ENCODE measurements around the gene AKR1C4.

AKR1C4 gene

GRCh38 chr10:5266804-5267203 lies 70.2 kb downstream of the AKR1C4 start:
- DNase-seq (ENCODE audit: low read depth in 2 of 2): no peak

GRCh38 chr10:5268234-5268633 lies 71.6 kb downstream of the AKR1C4 start:
- no peak for DNase-seq (ENCODE audit: low read depth in 2 of 2)

Measured in stimulated activated CD8-positive, alpha-beta memory T cell treated with anti-CD3 and anti-CD28 coated beads, Interleukin-2, amount 100 ng/mL, for 48 hours (primary cell).